K562 (cell line): ENCODE results near the gene RIT1. TPM values are rescaled to one million over a fixed set of nuclear protein-coding genes. Genes with fewer than 3 reads are reported as not detected.

ENCODE experiments used
- CC2D1A ChIP-seq: fragments of 450-650 bp; IDR thresholded peaks from 2 replicates; pipeline ENCODE4 v1.6.1; 2017; ENCODE audit warnings: mild to moderate bottlenecking
- ETV1 ChIP-seq: fragments of 450-650 bp; conservative IDR thresholded peaks from 2 replicates; pipeline ENCODE4 v1.6.1; 2016; ENCODE audit warnings: missing genetic modification characterization, control low read depth, low read depth, missing compliant biosample characterization
- ETV5 ChIP-seq: sonication (generic); formaldehyde crosslinking; IDR thresholded peaks from 2 replicates; pipeline ENCODE4 v1.4.0; 2020; ENCODE audit warnings: low read depth, mild to moderate bottlenecking, missing genetic modification reagents
- HNRNPH1 ChIP-seq: fragments of 200-400 bp; formaldehyde crosslinking; optimal IDR thresholded peaks from 2 replicates; pipeline ENCODE3; 2017; ENCODE audit warnings: low read depth, mild to moderate bottlenecking, low read length, moderate library complexity
- ILK ChIP-seq: fragments of 450-650 bp; IDR thresholded peaks from 2 replicates; pipeline ENCODE4 v1.6.1; 2016; ENCODE audit warnings: missing genetic modification characterization, low read depth, mild to moderate bottlenecking, missing compliant biosample characterization, moderate library complexity, borderline replicate concordance
- PYGO2 ChIP-seq: fragments of 450-650 bp; IDR thresholded peaks from 2 replicates; pipeline ENCODE4 v1.6.1; 2016; ENCODE audit warnings: mild to moderate bottlenecking, missing genetic modification characterization, moderate library complexity, missing compliant biosample characterization
- SAFB ChIP-seq: fragments of 200-400 bp; formaldehyde crosslinking; IDR thresholded peaks from 2 replicates; pipeline ENCODE4 v1.6.1; 2017; ENCODE audit warnings: low read depth, low read length, borderline replicate concordance
- SAP30 ChIP-seq: fragments of 200-600 bp; sonication (generic); IDR thresholded peaks from 2 replicates; pipeline ENCODE4 v1.6.1; 2012; ENCODE audit warnings: borderline replicate concordance, low read depth, mild to moderate bottlenecking, moderate library complexity, low read length, control low read depth, inconsistent platforms; ENCODE audit not compliant: insufficient read depth, poor library complexity, severe bottlenecking
- TBP ChIP-seq: optimal IDR thresholded peaks from 2 replicates; pipeline ENCODE3; 2011; ENCODE audit warnings: low read depth, low read length, improper control_type of control experiment
- TOE1 ChIP-seq, 2 experiments: fragments of 450-650 bp in 1 of 2; sonication (generic) in 1 of 2; formaldehyde crosslinking in 1 of 2; IDR thresholded peaks; 2 replicates each; pipeline versions ENCODE4 v1.7.1 to v1.8.0; 2016 to 2022; ENCODE audit warnings: borderline replicate concordance in 2 of 2, mild to moderate bottlenecking in 2 of 2, antibody characterized with exemption in 1 of 2, inconsistent platforms in 1 of 2, low read depth in 1 of 2, missing genetic modification reagents in 1 of 2, moderate library complexity in 1 of 2
- U2AF1 ChIP-seq: fragments of 200-400 bp; formaldehyde crosslinking; optimal IDR thresholded peaks from 2 replicates; pipeline ENCODE3; 2017; ENCODE audit warnings: mild to moderate bottlenecking, low read depth, low read length, moderate library complexity
- WHSC1 ChIP-seq: IDR thresholded peaks from one replicate; pipeline ENCODE4 v1.6.1; 2012; ENCODE audit warnings: low read length, control low read depth, inconsistent platforms
- ZBTB34 ChIP-seq: fragments of 250-450 bp; sonication (Bioruptor Pico); IDR thresholded peaks from 2 replicates; pipeline ENCODE4 v1.8.0; 2021; ENCODE audit warnings: mild to moderate bottlenecking, moderate library complexity
- ZNF354B ChIP-seq: fragments of 250-450 bp; sonication (Bioruptor Pico); IDR thresholded peaks from 2 replicates; pipeline ENCODE4 v1.4.0; 2020
- polyA plus RNA-seq, 8 experiments: library from polyadenylated mRNA; depleted of rRNA in 4 of 8; stranded (reverse) in 5 of 8; unstranded in 3 of 8; fragments of >200 nt; fragmentation: Nextera tagmentation in 2 of 8; fragmentation: Illumina TruSeq in 1 of 8; extraction: Ambion mirVana in 2 of 8; extraction: Trizol in 1 of 8; gene quantifications; 2 replicates each; pipeline versions ENCODE4 v1.2.1 to v1.2.3, GENCODE V29; 2011 to 2014; ENCODE audit warnings: inconsistent platforms in 1 of 8, missing spikeins in 1 of 8
- total RNA-seq, 7 experiments: library from RNA; depleted of rRNA in 6 of 7; stranded (reverse); fragments of >200 nt in 6 of 7; fragmentation: Illumina TruSeq in 2 of 7; extraction: Trizol in 2 of 7; gene quantifications; 2 replicates each; pipeline versions ENCODE4 v1.2.1 to v1.2.3, GENCODE V29; 2011 to 2021; ENCODE audit warnings: low replicate concordance in 1 of 7
- TF ChIP-seq, protein P1 (sequence below): fragments of 450-650 bp; IDR thresholded peaks from 2 replicates; pipeline ENCODE4 v1.6.1; 2017; ENCODE audit warnings: mild to moderate bottlenecking, moderate library complexity

Gene RIT1
- total and polyA plus RNA-seq, 9 of the 15 experiments (the other 6 are each of a cell fraction or from before 2014, with no cell fraction given), result 13.5 to 57.6 (median 22.9) TPM

- peak; percentile 73 for TF ChIP-seq ETV1 (tag)
- no peak for TF ChIP-seq ZBTB34 (CRISPR knock-in tag)
- TF ChIP-seq U2AF1, result no peak
- TF ChIP-seq, protein P1, sequence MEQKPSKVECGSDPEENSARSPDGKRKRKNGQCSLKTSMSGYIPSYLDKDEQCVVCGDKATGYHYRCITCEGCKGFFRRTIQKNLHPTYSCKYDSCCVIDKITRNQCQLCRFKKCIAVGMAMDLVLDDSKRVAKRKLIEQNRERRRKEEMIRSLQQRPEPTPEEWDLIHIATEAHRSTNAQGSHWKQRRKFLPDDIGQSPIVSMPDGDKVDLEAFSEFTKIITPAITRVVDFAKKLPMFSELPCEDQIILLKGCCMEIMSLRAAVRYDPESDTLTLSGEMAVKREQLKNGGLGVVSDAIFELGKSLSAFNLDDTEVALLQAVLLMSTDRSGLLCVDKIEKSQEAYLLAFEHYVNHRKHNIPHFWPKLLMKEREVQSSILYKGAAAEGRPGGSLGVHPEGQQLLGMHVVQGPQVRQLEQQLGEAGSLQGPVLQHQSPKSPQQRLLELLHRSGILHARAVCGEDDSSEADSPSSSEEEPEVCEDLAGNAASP, result no peak
- TF ChIP-seq WHSC1, result no peak
- TF ChIP-seq TOE1 (IDR thresholded peaks at IDR 0.05; ENCODE audit: borderline replicate concordance), result peak; percentile 67; the same call in 1 of the 2 replicates
- no peak for TF ChIP-seq TOE1 (CRISPR knock-in tag; IDR thresholded peaks at IDR 0.05; ENCODE audit: borderline replicate concordance, low read depth)
- no peak for TF ChIP-seq HNRNPH1
- TF ChIP-seq ILK (tag), result no peak
- no peak for TF ChIP-seq ZNF354B (CRISPR knock-in tag)
- peak; percentile 76; the same call in 1 of the 2 replicates for TF ChIP-seq ETV5 (CRISPR knock-in tag)
- TF ChIP-seq TBP, result peak; percentile 96
- no peak for TF ChIP-seq PYGO2 (tag)
- no peak for TF ChIP-seq SAFB
- TF ChIP-seq SAP30, result peak; percentile 88
- peak; percentile 45; the same call in 1 of the 2 replicates for TF ChIP-seq CC2D1A
Observed at GRCh38 chr1:155934097-155934935, 23.2 kb upstream of the RIT1 start, which contains the start of gene KHDC4 (continued).
